Kidney capillary endothelial cell (primary cell): ENCODE results near the gene TSHZ1.

Experiments used
- DNase-seq: peaks from one replicate; pipeline ENCODE4 v3.0.0-alpha.2; 2018; ENCODE audit warnings: low spot score

TSHZ1 gene

DNA sequence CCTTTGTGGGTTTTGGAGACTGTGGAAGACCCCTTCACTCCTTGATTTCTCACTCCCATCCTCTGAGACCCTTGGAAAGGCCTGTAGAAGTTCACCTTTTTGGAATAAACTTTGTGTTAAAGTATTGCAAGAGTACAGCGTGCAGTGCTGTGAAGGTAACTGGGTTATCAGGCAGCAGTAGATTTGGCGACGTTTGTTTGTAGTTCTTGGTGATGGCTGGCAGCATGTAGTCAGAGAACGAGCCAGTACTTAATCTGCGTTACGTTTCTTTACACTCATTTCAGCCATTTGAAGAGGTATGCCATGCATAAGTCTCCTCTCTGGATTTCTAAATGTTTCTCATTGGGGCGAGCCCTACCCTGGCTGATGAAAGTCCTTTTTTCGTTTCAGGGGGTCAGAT, 64.6 kb downstream of the TSHZ1 start:
- DNase-seq, result no peak

DNA sequence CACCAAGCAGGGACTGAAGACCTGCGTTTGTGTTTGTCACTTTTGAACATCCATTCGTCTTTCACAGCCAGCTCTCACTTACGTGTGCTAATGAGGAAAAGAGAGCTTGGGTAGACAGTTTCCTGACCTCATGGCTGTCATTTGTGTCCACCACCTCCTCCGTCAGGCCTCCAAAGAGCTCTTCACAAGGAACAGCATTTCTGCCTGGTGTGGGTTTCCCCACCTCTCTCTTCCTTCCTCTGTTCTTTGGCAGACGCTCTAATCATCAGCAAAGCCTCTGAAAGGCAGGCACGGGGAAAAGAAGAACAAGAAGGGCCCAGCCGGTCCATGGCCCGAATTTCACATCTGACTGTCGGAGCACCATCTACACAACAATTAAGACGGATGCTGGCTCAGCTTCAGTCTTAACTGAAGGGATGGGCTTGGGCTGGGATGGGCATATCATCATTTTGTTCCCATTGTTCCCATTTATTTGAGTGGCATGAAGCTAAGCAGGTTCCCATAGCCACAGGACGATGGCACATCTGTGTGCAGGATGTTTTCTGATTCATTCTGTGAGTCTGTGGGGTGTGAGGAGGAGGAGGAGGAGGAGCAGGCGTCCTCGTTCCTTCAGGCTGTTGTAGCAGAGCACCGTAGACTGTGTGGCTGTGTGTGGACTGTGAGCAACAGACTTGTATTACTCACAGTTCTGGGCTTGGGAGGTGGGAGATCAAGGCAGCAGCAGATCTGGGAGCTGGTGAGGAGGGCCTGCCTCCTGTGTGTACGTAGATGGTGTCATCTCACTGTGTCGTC, 66.4 kb downstream of the TSHZ1 start:
- peak; percentile 88 for DNase-seq

DNA sequence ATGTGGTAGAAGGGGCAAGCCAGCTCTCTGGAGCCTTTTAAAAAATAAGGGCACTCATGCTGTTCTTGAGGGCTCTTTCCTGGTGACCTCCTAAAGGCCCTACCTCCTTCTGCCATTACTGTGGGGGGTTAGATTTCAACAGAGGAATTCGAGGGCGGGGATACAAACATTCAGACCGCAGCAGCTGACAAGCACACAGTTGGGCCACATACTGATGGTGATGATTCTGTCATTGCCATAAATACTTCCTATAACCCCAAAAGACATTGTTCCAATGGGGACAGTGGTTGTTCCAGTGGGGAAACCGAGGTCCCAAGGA, 67.0 kb downstream of the TSHZ1 start:
- no peak for DNase-seq

DNA sequence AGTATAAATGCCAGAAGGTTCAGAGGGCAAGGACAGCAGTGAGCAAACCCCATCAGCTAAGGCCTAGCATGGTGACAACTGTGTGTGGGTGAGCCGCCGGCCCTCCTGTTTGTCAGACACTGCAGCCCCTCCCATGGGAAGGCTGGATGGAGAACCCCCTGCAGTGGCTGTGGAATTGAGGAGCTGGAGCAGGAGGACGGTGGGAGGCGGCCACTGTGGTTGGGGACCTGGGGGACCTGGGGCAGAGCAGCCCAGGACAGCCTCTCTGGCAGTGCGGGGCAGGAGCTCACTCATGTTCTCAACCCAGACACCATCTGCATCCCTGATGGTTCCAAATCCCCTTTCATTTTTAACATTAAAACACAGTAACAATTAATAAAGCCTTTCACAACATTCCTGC, 68.8 kb downstream of the TSHZ1 start:
- DNase-seq, result no peak

DNA sequence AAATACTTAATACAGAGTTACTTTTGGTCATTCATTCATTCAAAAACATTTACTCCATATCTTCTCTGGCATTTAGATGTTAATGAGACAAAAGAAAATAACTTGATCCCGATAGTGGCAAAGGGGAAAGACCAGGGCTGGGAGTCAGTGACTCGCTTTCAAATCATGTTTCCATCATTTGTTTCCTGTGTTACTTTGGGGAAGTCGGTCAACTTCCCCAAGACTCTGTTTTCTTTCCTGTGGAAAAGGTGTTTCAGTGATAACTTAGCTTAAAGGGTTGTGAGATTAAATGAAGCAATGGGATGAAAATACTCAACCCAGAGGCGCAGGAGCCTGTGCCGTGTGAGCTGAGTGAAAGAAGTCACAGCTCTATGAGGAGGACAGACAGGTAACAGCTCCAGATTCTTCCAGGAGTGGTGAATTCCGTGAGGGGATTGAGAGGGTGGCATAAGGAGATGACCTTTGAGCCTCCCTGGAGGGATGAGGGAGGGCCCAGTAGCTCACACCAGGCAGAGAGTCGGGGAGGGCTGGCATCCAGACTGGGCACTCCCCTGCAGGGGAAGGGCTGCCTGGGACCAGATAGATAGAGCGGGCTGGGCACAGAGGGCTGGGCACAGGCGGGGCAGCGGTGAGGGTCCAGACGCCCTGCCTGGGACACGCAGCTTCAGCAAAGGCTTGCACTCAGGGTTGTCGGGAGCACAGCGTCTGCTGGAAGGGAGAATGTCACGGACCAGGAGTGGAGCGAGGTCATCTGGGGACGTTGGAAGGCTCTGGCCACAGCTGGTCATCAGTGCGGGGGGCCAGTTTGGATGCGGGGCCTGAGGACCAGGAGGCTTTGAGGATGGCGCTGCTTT, 70.1 kb downstream of the TSHZ1 start:
- DNase-seq, result peak; percentile 71

DNA sequence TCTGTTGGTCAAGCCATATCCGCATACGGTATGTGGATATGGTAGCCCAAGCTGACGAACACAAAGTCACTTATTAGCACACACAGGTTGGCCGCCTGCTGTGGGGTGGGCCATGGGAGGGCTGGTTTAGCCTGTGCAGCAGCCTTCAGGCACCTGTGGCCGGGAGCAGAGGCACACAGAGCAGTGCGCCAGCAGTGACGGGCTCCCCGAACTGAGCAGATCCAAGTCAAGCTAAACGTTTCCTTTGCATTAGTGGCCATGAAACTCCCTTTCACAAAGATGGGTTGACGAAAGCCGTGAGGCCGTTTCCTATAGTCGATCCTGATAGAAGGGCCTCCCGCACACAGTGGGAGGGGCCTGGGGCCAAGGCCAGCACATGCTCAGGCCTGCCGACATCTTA, 72.1 kb downstream of the TSHZ1 start:
- DNase-seq, result no peak

DNA sequence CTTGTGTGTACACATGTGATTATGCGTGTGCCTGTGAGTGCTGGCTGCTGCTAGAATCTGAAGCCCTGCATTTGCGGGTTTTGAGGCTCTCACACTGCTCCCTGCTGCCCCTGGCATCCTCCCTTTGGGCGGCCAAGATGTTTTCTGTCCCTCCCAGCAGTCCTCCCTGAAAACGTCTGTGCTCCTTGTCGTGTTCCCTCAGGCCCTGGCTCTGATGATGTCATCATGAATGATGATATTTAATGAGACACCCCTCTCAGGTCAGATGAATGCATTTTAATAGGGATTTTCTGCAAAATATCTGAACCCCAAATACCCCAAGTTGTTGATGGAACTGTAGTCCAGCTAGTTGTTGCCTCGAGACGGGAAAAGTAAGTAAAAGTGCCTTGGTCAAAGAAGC, 73.1 kb downstream of the TSHZ1 start:
- DNase-seq, result no peak

DNA sequence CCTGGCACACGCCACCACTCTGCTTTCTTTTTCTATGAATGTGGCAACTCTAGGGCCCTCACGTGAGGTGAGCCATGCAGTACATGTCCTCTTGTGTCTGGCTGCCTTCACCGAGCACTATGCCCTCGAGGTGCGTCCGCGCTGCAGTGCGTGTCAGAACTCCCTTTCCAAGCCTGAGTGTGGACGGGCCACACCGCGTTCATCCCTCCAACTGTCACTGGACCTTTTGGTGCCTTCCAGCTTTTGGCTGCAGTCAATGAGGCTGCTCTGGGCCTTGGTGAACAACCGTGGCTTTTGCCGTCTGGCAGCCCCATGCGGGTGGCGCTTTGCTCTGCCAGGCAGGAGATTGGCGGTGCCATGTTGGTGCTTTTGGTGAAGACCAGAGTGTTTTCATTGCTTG, 74.0 kb downstream of the TSHZ1 start:
- DNase-seq, result no peak

DNA sequence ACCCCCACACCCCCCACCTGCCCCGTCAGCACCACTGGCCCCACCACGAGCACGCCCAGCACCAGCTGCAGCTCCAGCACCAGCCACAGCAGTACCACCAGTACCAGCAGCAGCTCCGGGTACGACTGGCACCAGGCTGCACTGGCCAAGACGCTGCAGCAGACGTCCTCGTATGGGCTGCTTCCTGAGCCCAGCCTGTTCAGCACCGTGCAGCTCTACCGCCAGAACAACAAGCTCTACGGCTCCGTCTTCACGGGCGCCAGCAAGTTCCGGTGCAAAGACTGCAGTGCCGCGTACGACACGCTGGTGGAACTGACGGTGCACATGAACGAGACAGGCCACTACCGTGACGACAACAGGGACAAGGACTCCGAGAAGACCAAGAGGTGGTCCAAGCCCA, 75.3 kb downstream of the TSHZ1 start:
- DNase-seq, result no peak

DNA sequence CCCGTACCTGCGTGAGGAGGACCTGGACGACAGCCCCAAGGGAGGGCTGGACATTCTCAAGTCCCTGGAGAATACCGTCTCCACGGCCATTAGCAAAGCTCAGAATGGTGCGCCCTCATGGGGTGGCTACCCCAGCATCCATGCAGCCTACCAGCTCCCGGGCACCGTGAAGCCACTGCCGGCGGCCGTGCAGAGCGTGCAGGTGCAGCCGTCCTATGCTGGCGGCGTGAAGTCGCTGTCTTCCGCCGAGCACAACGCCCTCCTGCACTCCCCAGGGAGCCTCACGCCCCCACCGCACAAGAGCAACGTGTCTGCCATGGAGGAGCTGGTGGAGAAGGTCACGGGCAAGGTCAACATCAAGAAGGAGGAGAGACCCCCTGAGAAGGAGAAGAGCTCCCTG, 76.4 kb downstream of the TSHZ1 start:
- no peak for DNase-seq

DNA sequence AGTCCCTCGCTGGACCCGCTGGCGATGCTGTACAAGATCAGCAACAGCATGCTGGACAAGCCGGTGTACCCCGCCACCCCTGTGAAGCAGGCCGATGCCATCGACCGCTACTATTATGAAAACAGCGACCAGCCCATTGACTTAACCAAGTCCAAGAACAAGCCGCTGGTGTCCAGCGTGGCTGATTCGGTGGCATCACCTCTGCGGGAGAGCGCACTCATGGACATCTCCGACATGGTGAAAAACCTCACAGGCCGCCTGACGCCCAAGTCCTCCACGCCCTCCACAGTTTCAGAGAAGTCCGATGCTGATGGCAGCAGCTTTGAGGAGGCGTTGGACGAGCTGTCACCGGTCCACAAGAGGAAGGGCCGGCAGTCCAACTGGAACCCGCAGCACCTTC, 77.1 kb downstream of the TSHZ1 start:
- DNase-seq, result no peak

DNA sequence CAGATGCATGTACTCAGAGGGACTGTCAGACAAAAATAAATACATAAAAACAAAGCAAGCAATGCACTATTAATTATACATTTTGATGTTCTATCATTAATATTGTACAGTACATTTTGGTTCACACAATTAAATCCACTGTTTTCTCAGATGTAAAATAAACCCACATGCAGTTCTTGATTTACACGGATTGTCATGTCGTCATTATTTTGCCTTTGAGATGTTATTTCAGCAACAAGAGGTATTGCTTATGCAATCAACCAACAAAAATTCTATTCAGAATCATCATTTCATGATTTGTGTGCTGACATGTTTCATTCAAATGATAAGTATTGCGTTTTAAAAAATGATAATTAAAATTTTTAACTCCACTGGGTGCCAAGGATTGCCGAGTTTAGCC, 79.2 kb downstream of the TSHZ1 start:
- DNase-seq, result no peak

DNA sequence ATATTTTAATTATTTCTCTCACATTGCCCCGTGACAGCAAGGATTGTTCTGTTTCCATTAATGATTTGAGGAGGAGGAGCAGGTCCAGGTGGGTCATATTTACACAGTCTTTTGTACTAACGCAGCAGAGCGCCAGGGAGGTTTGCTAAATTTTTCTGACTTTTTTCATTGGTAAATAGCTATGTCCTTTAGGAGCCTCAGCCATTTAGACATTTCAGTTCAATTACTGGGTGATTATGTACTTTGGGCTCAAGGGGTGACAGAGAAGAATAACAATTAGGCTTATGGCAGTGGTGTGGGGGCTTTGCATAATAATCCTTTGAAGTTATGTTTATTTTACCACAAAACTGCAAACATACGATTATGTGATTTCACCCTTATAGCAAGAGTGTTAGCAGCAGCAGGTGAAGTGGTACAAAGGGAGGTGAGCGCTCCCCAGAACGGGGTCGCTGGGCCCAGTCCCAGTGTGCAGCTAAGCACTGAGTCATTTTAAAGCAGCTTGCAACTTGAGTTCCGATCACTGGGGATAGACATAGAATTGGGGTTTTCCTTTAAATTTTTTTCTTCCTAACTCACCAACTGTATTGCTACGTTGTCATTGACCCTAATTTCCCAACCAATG, 80.3 kb downstream of the TSHZ1 start:
- no peak for DNase-seq

DNA sequence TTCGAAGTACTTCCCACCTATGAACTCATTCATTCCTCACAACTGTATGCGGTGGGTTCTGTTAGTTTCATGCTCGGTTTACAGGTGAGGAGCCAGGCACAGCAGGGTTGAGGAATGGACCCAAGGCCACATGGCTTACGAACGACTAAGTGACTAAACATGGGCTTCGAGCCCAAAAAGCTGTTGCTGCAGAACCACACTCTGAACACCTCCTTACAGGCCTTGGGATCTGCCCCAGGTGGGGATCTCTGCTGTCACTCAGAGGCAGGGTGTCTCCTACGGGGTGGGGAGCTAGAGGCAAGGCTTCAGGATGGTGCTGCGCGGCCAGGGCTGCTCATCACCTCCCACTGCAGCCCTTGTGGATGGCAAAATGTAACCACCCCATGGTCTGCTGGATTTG, 80.9 kb downstream of the TSHZ1 start:
- no peak for DNase-seq

DNA sequence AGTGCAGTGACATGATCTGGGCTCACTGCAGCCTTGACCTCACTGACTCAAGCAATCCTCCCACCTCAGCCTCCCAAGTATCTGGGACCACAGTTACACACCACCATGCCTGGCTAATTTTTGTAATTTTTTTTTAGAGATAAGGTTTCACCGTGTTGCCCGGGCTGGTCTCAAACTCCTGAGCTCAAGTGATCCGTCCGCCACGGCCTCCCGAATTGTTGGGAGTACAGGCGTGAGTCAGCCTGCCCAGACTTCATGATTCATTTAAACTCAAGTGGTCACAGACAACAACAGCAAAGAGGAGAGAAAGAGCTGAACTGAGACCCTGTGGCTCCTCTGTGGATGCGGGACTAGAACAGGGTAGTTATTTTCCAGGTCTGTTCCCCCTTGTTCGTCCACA, 83.0 kb downstream of the TSHZ1 start:
- DNase-seq, result no peak

DNA sequence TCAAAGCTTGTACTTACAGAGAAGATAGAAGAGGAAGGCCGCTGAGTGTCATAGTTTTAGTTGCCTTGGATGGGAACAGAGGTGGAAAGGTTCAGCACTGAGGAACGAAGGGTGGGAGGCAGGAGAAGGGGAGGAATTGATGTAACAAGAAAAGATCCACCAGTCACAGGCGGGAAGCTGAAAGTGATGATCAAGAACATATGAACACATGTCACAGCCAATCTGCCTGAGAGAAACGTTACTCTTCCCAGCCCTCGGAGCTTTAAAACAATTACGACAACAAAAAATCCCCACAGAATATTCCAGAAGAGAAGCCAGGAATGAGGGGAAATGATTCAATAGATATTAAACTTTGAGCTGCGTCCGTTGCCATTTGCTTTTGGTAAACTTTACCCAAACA, 87.1 kb downstream of the TSHZ1 start:
- DNase-seq, result no peak

DNA sequence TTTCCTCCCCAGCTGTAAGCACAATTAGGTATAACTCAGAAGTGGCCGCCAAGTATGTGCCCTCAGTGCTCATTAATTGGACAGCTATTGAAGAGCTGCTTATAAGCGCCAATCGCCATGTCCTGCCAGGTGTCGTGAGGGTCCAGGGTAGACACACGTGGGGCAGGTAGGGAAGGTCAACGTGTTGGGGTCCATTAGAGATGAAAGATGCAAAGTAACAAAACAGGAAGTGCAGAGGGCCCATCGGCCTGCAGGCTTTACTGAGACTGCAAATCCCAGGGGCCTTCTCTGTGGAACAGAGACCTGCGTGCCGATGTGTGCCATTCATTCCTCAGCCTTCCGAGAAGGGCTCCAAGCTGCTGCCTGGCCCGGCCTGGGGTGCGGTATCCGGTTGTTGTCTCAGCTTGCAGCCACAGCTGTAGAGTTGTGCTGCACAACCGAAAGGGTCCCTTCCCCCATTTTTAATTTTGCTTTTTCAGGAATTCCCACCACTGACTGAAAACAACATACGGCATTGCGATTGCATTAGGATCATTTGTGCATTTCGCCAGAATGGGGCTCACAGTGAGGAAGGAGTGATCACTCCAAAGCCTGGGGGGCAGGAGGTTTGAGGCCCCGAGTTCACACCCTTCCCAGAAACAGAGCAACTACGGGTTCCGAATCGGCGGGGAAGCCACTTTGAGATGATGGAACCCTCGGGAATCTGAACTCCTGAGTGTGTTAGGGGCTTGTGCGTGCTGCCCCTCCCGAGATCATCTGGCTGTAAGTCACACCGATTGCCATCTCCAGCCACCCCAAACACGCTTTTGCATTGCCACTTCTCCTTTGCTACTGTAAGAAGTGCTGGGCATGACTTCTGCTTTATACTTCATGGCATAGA, 94.3 kb downstream of the TSHZ1 start:
- no peak for DNase-seq

DNA sequence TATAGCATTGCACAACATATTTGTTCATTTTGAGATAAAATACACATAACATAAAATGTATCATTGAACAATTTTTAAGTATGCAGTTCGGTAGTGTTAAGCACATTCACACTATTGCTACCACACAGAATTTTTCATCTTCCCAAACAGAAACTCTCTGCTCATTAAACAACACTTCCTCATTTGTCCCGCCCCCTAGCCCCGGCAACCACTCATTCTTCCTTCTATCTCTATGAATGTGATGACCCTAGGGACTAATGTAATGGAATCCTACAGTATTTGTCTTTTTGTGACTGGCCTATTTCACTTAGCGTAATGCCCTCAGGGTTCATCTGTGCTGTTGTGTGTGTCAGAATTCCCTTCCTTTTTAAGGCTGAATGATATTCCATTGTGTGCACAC, 95.4 kb downstream of the TSHZ1 start:
- no peak for DNase-seq

DNA sequence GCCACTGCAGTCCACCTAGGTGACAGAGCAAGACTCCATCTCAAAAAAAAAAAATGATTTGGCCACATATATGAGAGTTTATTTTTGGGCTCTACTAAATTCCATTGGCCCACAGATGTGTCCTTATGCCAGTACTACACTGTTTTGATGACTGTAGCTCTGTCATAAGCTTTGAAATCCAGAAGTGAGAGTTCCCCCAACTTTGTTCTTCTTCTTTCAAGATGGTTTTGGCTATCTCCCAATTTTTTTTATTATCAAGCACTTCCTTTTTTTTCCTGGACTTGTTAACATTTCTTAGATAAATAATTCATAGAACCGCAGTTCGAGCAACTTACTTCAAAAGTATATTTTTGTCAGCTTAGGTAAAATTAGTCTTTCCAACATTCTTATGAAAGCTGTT, 96.9 kb downstream of the TSHZ1 start:
- no peak for DNase-seq

DNA sequence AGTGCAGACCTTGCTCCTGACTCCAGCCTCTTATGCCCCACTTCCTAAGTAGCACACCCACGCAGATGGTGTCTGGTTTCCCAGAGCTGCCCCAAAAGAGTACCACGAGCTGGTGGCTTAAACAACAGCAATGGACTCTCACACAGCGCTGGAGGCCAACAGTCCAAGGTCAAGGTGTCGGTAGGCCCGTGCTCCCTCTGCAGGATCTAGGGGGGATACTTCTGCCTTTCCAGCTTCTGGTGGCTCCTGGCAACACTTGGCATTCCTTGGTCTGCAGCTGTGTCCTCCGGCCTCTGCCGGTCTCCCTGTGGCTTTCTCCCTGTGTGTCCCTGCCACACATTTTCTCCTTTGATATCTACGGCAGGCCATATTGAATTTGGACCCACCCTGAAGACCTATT, 99.0 kb downstream of the TSHZ1 start:
- DNase-seq, result no peak

DNA sequence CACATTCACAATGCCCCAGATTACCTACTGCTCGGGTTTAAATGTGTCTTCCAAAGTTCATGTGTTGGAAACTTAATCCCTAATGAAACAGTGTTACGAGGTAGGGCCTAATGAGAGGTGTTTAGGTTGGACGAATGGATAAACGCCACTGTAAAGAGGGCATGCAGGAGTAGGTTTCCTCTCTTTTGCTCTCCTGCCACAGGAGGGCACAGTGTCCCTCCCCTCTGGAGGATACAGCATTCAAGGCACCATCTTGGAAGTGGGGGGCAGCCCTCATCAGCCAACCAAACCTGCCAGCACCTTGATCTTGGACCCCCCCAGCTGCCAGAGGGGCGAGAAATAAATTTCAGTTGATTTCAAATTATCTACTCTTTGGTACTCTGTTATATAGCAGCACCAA, 103.5 kb downstream of the TSHZ1 start:
- DNase-seq, result no peak

DNA sequence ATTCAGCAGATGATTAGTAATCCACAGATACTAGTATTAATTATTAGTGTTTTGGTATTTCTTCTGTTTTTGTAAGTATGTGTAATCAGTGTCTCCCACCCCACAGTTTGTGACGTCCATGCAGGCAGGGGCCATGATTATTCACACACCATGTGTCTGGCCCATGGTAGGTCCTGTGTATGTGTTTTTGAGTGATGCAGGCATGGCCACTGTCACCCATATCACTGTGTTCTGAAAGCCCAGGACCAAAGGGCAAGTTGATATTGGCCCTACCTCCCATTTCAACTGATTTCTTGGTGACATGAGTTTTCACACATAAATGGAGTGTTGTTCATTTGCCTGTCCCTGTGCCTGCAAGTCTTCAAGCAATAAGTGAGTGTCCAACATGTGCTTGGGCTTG, 104.0 kb downstream of the TSHZ1 start:
- no peak for DNase-seq
